ENCODE results near the gene KAZN.

Gene KAZN

DNA sequence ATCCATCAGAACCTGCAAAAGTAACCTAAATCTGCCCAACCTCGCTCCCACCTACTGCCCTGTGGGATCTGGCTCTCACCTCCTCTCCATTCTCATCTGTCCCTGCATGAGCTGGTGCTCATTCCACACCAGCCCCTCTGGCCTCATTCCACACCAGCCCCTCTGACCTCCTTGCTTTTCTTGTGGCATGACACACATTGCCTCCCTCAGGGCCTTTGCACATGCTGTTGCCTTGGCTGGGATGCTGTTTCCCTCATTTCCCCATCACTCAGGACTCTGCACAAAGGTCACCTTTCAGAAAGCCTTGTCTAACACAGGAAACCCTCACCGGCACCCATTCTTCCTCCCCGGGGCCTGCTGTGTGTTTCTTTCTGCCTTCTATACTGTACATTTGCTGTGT, 197.1 kb downstream of the KAZN start:
- TF ChIP-seq, protein P1, sequence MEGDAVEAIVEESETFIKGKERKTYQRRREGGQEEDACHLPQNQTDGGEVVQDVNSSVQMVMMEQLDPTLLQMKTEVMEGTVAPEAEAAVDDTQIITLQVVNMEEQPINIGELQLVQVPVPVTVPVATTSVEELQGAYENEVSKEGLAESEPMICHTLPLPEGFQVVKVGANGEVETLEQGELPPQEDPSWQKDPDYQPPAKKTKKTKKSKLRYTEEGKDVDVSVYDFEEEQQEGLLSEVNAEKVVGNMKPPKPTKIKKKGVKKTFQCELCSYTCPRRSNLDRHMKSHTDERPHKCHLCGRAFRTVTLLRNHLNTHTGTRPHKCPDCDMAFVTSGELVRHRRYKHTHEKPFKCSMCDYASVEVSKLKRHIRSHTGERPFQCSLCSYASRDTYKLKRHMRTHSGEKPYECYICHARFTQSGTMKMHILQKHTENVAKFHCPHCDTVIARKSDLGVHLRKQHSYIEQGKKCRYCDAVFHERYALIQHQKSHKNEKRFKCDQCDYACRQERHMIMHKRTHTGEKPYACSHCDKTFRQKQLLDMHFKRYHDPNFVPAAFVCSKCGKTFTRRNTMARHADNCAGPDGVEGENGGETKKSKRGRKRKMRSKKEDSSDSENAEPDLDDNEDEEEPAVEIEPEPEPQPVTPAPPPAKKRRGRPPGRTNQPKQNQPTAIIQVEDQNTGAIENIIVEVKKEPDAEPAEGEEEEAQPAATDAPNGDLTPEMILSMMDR (IDR thresholded peaks at IDR 0.05; ENCODE audit: borderline replicate concordance, insufficient read depth, low read depth, low read length), result no peak
- H3K4me3 ChIP-seq (ENCODE audit: low read depth, low read length), result no peak overlapping the region

DNA sequence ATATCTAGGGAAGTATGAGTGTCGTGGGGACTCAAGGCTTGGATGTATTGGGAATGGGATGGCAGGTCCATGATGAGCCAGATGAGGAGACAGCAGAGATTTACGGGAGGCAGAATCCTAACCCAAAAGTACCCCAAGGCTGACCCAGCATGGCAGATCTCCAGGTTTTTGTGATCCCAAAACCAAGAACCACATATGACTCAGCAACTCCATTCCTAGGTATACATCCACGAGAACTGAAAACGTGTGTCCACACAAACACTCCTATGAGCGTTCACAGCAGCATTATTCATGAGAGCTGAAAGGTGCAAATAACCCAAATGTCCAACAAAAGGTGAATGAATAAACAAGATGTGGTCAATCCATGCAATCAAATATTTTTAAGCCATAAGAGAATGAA, 201.5 kb downstream of the KAZN start:
- TF ChIP-seq, protein P1 (IDR thresholded peaks at IDR 0.05; ENCODE audit: borderline replicate concordance, insufficient read depth, low read depth, low read length), result no peak
- no peak overlapping the region for H3K4me3 ChIP-seq (ENCODE audit: low read depth, low read length)

DNA sequence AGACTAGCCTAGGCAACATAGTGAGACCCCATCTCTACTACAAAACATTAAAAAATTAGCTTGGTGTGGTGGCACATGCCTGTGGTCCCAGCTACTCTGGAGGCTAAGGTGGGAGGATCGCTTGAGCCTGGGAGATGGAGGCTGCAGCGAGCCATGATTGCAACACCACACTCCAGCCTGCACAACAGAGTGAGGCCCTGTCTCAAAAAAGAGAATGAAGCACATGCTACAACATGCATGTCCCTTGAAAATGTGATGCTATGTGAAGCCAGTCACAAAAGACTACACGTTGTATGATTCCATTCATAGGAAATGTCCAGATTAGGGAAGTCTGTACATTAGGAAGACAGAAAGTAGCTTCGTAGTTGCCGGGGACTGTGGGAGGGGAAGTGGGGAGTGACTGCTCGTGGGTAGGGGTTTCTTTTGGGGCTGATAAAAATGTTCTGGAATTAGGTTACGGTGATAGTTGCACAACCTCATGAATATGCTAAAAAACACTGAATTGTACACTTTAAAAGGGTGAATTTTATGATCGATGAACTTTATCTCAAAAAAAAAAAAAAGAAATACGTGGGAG, 202.1 kb downstream of the KAZN start:
- no peak overlapping the region for H3K4me3 ChIP-seq (ENCODE audit: low read depth, low read length)
- TF ChIP-seq, protein P1 (IDR thresholded peaks at IDR 0.05; ENCODE audit: borderline replicate concordance, insufficient read depth, low read depth, low read length), result no peak

DNA sequence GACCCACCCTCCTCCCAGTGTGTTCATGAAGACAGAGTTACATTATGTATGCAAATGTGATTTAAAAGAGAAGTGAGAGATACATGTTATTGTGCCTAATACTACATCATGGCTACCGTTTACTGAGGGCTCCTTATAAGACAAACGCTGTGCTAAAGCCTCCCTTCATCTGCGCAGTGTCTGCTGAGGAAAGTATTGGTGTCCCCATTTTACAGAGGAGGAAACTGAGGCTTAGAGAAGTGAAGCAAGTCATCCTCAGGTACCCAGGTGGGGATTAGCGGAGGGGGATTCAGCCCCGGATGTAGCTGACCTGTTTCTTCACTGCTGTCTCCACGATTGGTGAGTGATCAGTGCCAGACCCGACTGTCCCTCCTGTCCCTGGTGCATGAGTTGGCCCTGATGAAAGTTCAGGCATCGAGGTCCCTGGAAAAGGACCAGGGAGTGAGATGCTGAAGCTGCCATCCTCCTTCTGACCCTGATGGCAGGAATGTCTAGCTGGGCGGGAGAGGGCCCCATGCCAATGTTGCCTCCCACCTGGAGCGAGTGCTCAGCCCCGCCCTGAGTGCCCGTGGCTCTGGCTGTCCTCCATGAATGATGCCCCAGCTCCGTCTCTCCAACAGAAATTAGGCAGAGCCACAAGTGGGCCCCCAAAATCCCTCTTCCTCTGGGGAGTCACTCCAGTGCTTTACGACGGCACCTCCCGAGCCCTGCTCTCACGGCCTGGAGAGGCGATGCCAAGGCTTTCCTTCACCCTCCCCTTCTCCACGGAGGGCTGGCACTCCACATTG, 204.7 kb downstream of the KAZN start:
- H3K4me3 ChIP-seq (ENCODE audit: low read depth, low read length), result no peak overlapping the region
- TF ChIP-seq, protein P1 (IDR thresholded peaks at IDR 0.05; ENCODE audit: borderline replicate concordance, insufficient read depth, low read depth, low read length), result no peak

DNA sequence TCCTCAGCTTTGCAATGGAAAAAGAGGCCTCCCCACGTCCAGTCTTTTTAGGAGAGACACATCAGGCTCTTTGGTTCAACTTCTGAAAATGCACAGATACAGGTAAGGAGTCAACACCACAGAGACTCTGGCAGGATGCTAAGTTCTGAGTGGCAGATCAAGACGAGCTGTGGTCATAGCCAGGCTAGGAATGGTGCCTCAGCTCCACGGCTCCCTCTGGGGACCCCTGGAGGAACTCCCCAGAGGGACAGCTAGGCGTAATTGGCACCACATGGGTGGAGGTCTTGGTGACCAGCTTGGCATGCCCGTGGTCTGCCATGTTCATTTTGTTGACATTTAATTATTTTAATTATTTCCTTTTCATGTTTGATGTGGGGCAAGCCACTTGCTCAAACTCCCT, 206.1 kb downstream of the KAZN start:
- no peak overlapping the region for H3K4me3 ChIP-seq (ENCODE audit: low read depth, low read length)
- TF ChIP-seq, protein P1 (IDR thresholded peaks at IDR 0.05; ENCODE audit: borderline replicate concordance, insufficient read depth, low read depth, low read length), result 0 out of 2 replicates have a peak, but pooled peaks have one; percentile 8

DNA sequence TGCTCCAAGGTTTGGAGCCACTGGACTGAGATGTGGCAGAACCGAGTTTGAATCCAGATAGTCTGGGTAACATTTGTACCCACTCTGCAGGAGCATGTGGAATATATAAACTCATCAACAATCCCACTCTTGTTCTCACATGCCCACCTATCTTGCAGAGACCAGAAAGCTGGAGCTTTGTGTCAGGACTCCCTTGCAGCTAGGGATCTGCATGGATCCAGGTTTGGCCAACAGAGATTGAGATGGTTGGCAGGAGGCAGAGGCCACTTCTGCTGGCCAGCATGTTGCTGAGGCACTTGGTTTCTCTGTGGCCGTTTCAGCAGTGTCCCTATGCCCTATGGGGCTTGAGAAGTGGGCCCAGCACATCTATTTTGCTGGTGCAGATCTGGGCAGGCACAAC, 208.3 kb downstream of the KAZN start:
- no peak overlapping the region for H3K4me3 ChIP-seq (ENCODE audit: low read depth, low read length)
- TF ChIP-seq, protein P1 (IDR thresholded peaks at IDR 0.05; ENCODE audit: borderline replicate concordance, insufficient read depth, low read depth, low read length), result no peak

DNA sequence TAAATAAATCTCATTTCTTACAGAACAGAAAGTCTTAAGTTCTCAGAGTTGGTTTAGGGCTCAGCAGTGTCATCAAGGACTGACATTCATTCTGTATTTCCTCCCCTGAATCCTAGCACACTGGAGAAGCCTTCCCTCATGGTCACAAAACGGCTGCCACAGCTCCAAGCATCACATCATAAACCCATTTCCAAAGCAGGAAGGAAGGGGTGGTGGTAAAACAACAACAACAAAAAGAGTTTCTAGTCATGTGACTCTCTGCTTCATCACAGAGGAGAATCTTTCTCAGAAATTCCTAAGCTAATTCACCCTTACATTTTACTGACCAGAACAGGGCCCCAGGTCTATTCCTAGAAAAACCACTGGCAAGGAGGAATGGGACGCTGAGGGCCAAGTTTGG, 210.3 kb downstream of the KAZN start:
- H3K4me3 ChIP-seq (ENCODE audit: low read depth, low read length), result no peak overlapping the region
- TF ChIP-seq, protein P1 (IDR thresholded peaks at IDR 0.05; ENCODE audit: borderline replicate concordance, insufficient read depth, low read depth, low read length), result no peak
